Gastrocnemius medialis (tissue), 4 donors: Measurements from ENCODE around the gene SGPP2. TPM values are rescaled to one million over a fixed set of nuclear protein-coding genes. Genes with fewer than 3 reads are reported as not detected.

Source experiments
- ATAC-seq, 2 donors: fragments of 150-250 bp; one replicate each; pipeline ENCODE4 v1.9.1; 2016
- DNase-seq, 2 donors: peaks; one replicate each; pipeline ENCODE4 v3.0.0-alpha.2; 2019
- H3K27ac ChIP-seq, 4 donors: fragments of 200-600 bp; sonication (generic); 1 replicate in 1 of 4; 2 replicates in 3 of 4; pipeline ENCODE4 v1.5.1; 2016 to 2018; ENCODE audit warnings: mild to moderate bottlenecking in 2 of 4, moderate library complexity in 1 of 4
- H3K27me3 ChIP-seq, 3 donors: fragments of 200-600 bp; sonication (generic) in 2 of 3; 1 replicate in 1 of 3; 2 replicates in 2 of 3; pipeline versions ENCODE4 v1.5.1 to v1.6.0; 2016 to 2019; ENCODE audit warnings: mild to moderate bottlenecking in 1 of 3, moderate library complexity in 1 of 3
- H3K36me3 ChIP-seq, 2 donors: fragments of 200-600 bp; sonication (generic) in 1 of 2; one replicate each; pipeline ENCODE4 v1.5.1; 2017 to 2018
- H3K4me1 ChIP-seq, 2 donors: fragments of 200-600 bp; sonication (generic) in 1 of 2; one replicate each; pipeline ENCODE4 v1.5.1; 2016 to 2017; ENCODE audit warnings: mild to moderate bottlenecking in 2 of 2
- H3K4me3 ChIP-seq, 4 donors: fragments of 200-600 bp; sonication (generic) in 3 of 4; 1 replicate in 1 of 4; 2 replicates in 3 of 4; pipeline ENCODE4 v1.5.1; 2016 to 2019; ENCODE audit warnings: mild to moderate bottlenecking in 2 of 4
- H3K9me3 ChIP-seq, 3 donors: fragments of 200-600 bp; sonication (generic) in 2 of 3; 1 replicate in 1 of 3; 2 replicates in 2 of 3; pipeline ENCODE4 v1.5.1; 2016 to 2019
- POLR2A ChIP-seq, 2 donors: fragments of 450-650 bp; IDR thresholded peaks; one replicate each; pipeline ENCODE4 v1.6.1; 2017; ENCODE audit warnings: antibody characterized with exemption in 2 of 2, mild to moderate bottlenecking in 2 of 2, moderate library complexity in 2 of 2
- in situ Hi-C, 4 donors: fragments of 200-750 bp; cut with MboI; loops; one replicate each; pipeline versions ENCODE4 v1.15.0 to v1.8.0; 2017; ENCODE audit warnings: low sequenced_read_pairs in 4 of 4
- intact Hi-C: fragments of 100-400 bp; cut with DNase I; formaldehyde crosslinking; loops from one replicate; pipeline ENCODE4 v1.15.1; 2023; ENCODE audit warnings: low total_unique reads
- total RNA-seq, 4 donors: library from RNA; depleted of rRNA; stranded (reverse); fragments of >200 nt; gene quantifications; one replicate each; pipeline versions ENCODE4 v1.1.0 to v1.2.3, GENCODE V29; 2016
- TF ChIP-seq, protein P1 (sequence below), 5 experiments: fragments of 450-650 bp in 3 of 5; fragments of 200-600 bp in 2 of 5; sonication (generic) in 2 of 5; IDR thresholded peaks in 4 of 5; conservative IDR thresholded peaks in 1 of 5; 1 replicate in 4 of 5; 2 replicates in 1 of 5; pipeline ENCODE4 v1.5.1; 2016 to 2019; ENCODE audit warnings: antibody characterized with exemption in 5 of 5, mild to moderate bottlenecking in 3 of 5, moderate library complexity in 3 of 5

Gene SGPP2
- total RNA-seq, 4 donors from 2014 or later = 0.17 to 0.59 (median 0.31) TPM; not detected in 1

DNA sequence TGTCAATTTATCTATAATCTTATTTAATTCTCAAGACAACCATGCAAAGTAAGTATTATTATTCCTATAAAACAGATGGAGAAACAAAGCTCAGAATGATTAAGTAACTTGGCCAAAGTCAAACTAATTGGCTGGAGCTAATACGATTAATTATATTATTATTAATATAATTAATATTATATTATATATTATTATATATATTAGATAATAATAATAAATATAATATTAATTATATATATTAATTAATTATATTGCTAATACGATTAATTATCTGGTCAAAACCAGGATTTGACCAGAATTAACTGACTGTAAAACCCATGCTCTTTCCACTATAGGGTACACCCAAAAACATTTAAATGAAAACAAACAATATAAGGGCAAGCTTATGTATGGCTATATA, 179.2 kb downstream of the SGPP2 start:
- Histone ChIP-seq H3K27me3 (no peaks in the 10 kb centered on the region), H3K36me3 (peaks cover 0 to 12% of the 10 kb centered on the region in 2 donors), H3K4me1 (no peaks in the 10 kb centered on the region), H3K9me3 (no peaks in the 10 kb centered on the region), H3K4me3 (no peak overlapping the region), H3K27ac (no peak overlapping the region)
- no peak for TF ChIP-seq POLR2A (IDR thresholded peaks at IDR 0.05)
- TF ChIP-seq, protein P1, sequence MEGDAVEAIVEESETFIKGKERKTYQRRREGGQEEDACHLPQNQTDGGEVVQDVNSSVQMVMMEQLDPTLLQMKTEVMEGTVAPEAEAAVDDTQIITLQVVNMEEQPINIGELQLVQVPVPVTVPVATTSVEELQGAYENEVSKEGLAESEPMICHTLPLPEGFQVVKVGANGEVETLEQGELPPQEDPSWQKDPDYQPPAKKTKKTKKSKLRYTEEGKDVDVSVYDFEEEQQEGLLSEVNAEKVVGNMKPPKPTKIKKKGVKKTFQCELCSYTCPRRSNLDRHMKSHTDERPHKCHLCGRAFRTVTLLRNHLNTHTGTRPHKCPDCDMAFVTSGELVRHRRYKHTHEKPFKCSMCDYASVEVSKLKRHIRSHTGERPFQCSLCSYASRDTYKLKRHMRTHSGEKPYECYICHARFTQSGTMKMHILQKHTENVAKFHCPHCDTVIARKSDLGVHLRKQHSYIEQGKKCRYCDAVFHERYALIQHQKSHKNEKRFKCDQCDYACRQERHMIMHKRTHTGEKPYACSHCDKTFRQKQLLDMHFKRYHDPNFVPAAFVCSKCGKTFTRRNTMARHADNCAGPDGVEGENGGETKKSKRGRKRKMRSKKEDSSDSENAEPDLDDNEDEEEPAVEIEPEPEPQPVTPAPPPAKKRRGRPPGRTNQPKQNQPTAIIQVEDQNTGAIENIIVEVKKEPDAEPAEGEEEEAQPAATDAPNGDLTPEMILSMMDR (IDR thresholded peaks at IDR 0.05 in 4 of 5, conservative IDR thresholded peaks at IDR 0.05 in 1 of 5) = no peak
- no peak for DNase-seq
- intact Hi-C loops (no loop called here), in situ Hi-C loops (loop anchor here in 1 of 4 donors (25.0 kb wide), 1 partner anchor 541 kb away; no protein-coding TSS in a partner anchor)
- no peak for ATAC-seq

GRCh38 chr2:222604749-222605515, 180.6 kb downstream of the SGPP2 start:
- intact Hi-C loops = no loop called here
- in situ Hi-C loops = loop anchor here in 1 of 4 donors (25.0 kb wide), 1 partner anchor 543 kb away; no protein-coding TSS in a partner anchor

GRCh38 chr2:222606306-222606705, 182.0 kb downstream of the SGPP2 start:
- in situ Hi-C loops = loop anchor here in 1 of 4 donors (25.0 kb wide), 1 partner anchor 544 kb away; no protein-coding TSS in a partner anchor
- H3K27me3 ChIP-seq = no peaks in the 10 kb centered on the region
- no peaks in the 10 kb centered on the region for H3K9me3 ChIP-seq
- no peaks in the 10 kb centered on the region for H3K36me3 ChIP-seq
- H3K4me1 ChIP-seq = no peaks in the 10 kb centered on the region
- intact Hi-C loops = no loop called here
- TF ChIP-seq, protein P1 (IDR thresholded peaks at IDR 0.05 in 4 of 5, conservative IDR thresholded peaks at IDR 0.05 in 1 of 5) = no peak
- no peak for TF ChIP-seq POLR2A (IDR thresholded peaks at IDR 0.05)
- no peak overlapping the region for H3K4me3 ChIP-seq
- H3K27ac ChIP-seq = no peak overlapping the region
- ATAC-seq (no peak), DNase-seq (no peak)

More at GRCh38 chr2:222604749-222605515, 180.6 kb downstream of the SGPP2 start:
- Histone ChIP-seq H3K27ac (no peak overlapping the region), H3K9me3 (no peaks in the 10 kb centered on the region), H3K4me1 (no peaks in the 10 kb centered on the region), H3K36me3 (no peaks in the 10 kb centered on the region), H3K27me3 (no peaks in the 10 kb centered on the region), H3K4me3 (no peak overlapping the region)
- DNase-seq = no peak
- TF ChIP-seq, protein P1 (IDR thresholded peaks at IDR 0.05 in 4 of 5, conservative IDR thresholded peaks at IDR 0.05 in 1 of 5) = no peak
- TF ChIP-seq POLR2A (IDR thresholded peaks at IDR 0.05) = no peak
- no peak for ATAC-seq

- no peaks in the 10 kb centered on the region for H3K9me3 ChIP-seq
- ATAC-seq (no peak), DNase-seq (no peak)
- intact Hi-C loops (no loop called here), in situ Hi-C loops (loop anchor here in 1 of 4 donors (25.0 kb wide), 1 partner anchor 546 kb away; no protein-coding TSS in a partner anchor)
- no peaks in the 10 kb centered on the region for H3K27me3 ChIP-seq
- H3K4me1 ChIP-seq = no peaks in the 10 kb centered on the region
- H3K27ac ChIP-seq = no peak overlapping the region
- TF ChIP-seq, protein P1 (IDR thresholded peaks at IDR 0.05 in 4 of 5, conservative IDR thresholded peaks at IDR 0.05 in 1 of 5) = no peak
- TF ChIP-seq POLR2A (IDR thresholded peaks at IDR 0.05) = no peak
- peaks cover 2 to 15% of the 10 kb centered on the region in 2 donors for H3K36me3 ChIP-seq
- H3K4me3 ChIP-seq = no peak overlapping the region
These were observed 183.7 kb downstream of the SGPP2 start for GRCh38 chr2:222608081-222608480.
